Keratinocyte (primary cell): ENCODE results near the gene TMEM181. TPM values are rescaled to one million over a fixed set of nuclear protein-coding genes. Genes with fewer than 3 reads are reported as not detected.

Experiments used
- DNase-seq: peaks from one replicate; pipeline ENCODE4 v3.0.0-alpha.2; 2011; ENCODE audit warnings: low read depth, missing footprints, low spot score
- FAIRE-seq: peaks from 2 replicates; lab custom pipeline; 2011; peaks lifted over from hg19 to GRCh38; lab: Jason Lieb, UNC
- H2AFZ ChIP-seq: 2 replicates; pipeline ENCODE4 v1.6.0; 2012; ENCODE audit warnings: low read length, control low read depth, inconsistent platforms; ENCODE audit not compliant: control insufficient read depth
- H3K27ac ChIP-seq: 2 replicates; pipeline ENCODE4 v1.5.1; 2011; ENCODE audit warnings: low read length; ENCODE audit not compliant: control insufficient read depth, insufficient read depth
- H3K27me3 ChIP-seq: 3 replicates; pipeline ENCODE4 v1.6.0; 2011; ENCODE audit warnings: low read length; ENCODE audit not compliant: control insufficient read depth, insufficient read depth; ENCODE audit errors: extremely low read depth
- H3K36me3 ChIP-seq, 2 experiments: 2 replicates in 1 of 2; 3 replicates in 1 of 2; pipeline ENCODE4 v1.5.1; 2011; ENCODE audit warnings: low read length in 2 of 2, mild to moderate bottlenecking in 1 of 2; ENCODE audit not compliant: control insufficient read depth in 2 of 2, insufficient read depth in 2 of 2; ENCODE audit errors: extremely low read depth in 1 of 2
- H3K4me1 ChIP-seq: 3 replicates; pipeline ENCODE4 v1.5.1; 2011; ENCODE audit warnings: low read length; ENCODE audit not compliant: control insufficient read depth, insufficient read depth; ENCODE audit errors: extremely low read depth
- H3K4me2 ChIP-seq: 3 replicates; pipeline ENCODE4 v1.6.0; 2011; ENCODE audit warnings: low read depth, low read length; ENCODE audit not compliant: control insufficient read depth, insufficient read depth; ENCODE audit errors: extremely low read depth
- H3K4me3 ChIP-seq, 3 experiments: fragments of 200-600 bp in 1 of 3; sonication (generic) in 1 of 3; 2 replicates in 2 of 3; 3 replicates in 1 of 3; pipeline ENCODE4 v1.5.1; 2011 to 2016; ENCODE audit warnings: low read length in 3 of 3, mild to moderate bottlenecking in 3 of 3, control low read depth in 2 of 3, inconsistent platforms in 1 of 3, low read depth in 1 of 3, mixed read lengths in 1 of 3, mixed run types in 1 of 3, moderate library complexity in 1 of 3; ENCODE audit not compliant: control insufficient read depth in 2 of 3, insufficient read depth in 2 of 3; ENCODE audit errors: extremely low read depth in 1 of 3
- H3K79me2 ChIP-seq: 2 replicates; pipeline ENCODE4 v1.6.0; 2012; ENCODE audit warnings: low read length; ENCODE audit not compliant: control insufficient read depth, insufficient read depth
- H3K9ac ChIP-seq: 3 replicates; pipeline ENCODE4 v1.6.0; 2011; ENCODE audit warnings: low read length; ENCODE audit not compliant: control insufficient read depth, insufficient read depth; ENCODE audit errors: extremely low read depth
- H3K9me1 ChIP-seq: 3 replicates; pipeline ENCODE4 v1.6.0; 2011; ENCODE audit warnings: low read length; ENCODE audit not compliant: control insufficient read depth, insufficient read depth; ENCODE audit errors: extremely low read depth
- H3K9me3 ChIP-seq: 2 replicates; pipeline ENCODE4 v1.5.1; 2012; ENCODE audit warnings: low read depth, low read length; ENCODE audit not compliant: control insufficient read depth
- H4K20me1 ChIP-seq: 3 replicates; pipeline ENCODE4 v1.6.0; 2011; ENCODE audit warnings: low read length; ENCODE audit not compliant: control insufficient read depth, insufficient read depth; ENCODE audit errors: extremely low read depth
- EZH2 ChIP-seq: IDR thresholded peaks from one replicate; pipeline ENCODE4 v1.6.1; 2012; ENCODE audit warnings: inconsistent platforms, mild to moderate bottlenecking, low read length, moderate library complexity
- dilution Hi-C: fragments of 300-500 bp; cut with MboI; formaldehyde crosslinking; loops from one replicate; pipeline ENCODE4 v1.7.0; 2020; ENCODE audit warnings: low sequenced_read_pairs; ENCODE audit not compliant: extremely low pct_ligation_motif_present
- polyA plus RNA-seq, 5 experiments: library from polyadenylated mRNA; depleted of rRNA in 3 of 5; stranded (reverse) in 3 of 5; stranded (forward) in 1 of 5; unstranded in 1 of 5; fragments of >200 nt; gene quantifications; 1 replicate in 1 of 5; 2 replicates in 3 of 5; 3 replicates in 1 of 5; pipeline versions ENCODE4 v1.2.1 to v1.2.3, GENCODE V29; 2011 to 2012; ENCODE audit warnings: missing spikeins in 2 of 5, low read depth in 1 of 5, low replicate concordance in 1 of 5
- TF ChIP-seq, protein P1 (sequence below), 3 experiments: IDR thresholded peaks in 1 of 3; conservative IDR thresholded peaks in 1 of 3; optimal IDR thresholded peaks in 1 of 3; 2 replicates in 2 of 3; 3 replicates in 1 of 3; pipeline versions ENCODE3 to v1.5.1; 2011; ENCODE audit warnings: low read length in 3 of 3, mild to moderate bottlenecking in 3 of 3, moderate library complexity in 2 of 3, control low read depth in 1 of 3, inconsistent platforms in 1 of 3; ENCODE audit not compliant: insufficient read depth in 2 of 3; ENCODE audit errors: extremely low read depth in 1 of 3

TMEM181 gene
- polyA plus RNA-seq, 1 donor (not counting 4 experiments of a cell fraction or from before 2014, with no cell fraction given) = 31.9 TPM

- H4K20me1 ChIP-seq = peaks cover 9% of the 10 kb centered on the region
- no peak for DNase-seq
- no peak overlapping the region for H3K9ac ChIP-seq
- no peak overlapping the region for H3K27ac ChIP-seq
- dilution Hi-C loops = no loop called here
- H3K9me1 ChIP-seq = peaks cover 2% of the 10 kb centered on the region
- no peaks in the 10 kb centered on the region for H3K27me3 ChIP-seq
- TF ChIP-seq, protein P1, sequence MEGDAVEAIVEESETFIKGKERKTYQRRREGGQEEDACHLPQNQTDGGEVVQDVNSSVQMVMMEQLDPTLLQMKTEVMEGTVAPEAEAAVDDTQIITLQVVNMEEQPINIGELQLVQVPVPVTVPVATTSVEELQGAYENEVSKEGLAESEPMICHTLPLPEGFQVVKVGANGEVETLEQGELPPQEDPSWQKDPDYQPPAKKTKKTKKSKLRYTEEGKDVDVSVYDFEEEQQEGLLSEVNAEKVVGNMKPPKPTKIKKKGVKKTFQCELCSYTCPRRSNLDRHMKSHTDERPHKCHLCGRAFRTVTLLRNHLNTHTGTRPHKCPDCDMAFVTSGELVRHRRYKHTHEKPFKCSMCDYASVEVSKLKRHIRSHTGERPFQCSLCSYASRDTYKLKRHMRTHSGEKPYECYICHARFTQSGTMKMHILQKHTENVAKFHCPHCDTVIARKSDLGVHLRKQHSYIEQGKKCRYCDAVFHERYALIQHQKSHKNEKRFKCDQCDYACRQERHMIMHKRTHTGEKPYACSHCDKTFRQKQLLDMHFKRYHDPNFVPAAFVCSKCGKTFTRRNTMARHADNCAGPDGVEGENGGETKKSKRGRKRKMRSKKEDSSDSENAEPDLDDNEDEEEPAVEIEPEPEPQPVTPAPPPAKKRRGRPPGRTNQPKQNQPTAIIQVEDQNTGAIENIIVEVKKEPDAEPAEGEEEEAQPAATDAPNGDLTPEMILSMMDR (optimal IDR thresholded peaks at IDR 0.05 in 1 of 3, IDR thresholded peaks at IDR 0.05 in 1 of 3, conservative IDR thresholded peaks at IDR 0.05 in 1 of 3; ENCODE audit: extremely low read depth in 1 of 3, insufficient read depth in 2 of 3, low read length in 3 of 3) = no peak
- no peak for TF ChIP-seq EZH2
- H3K9me3 ChIP-seq = no peaks in the 10 kb centered on the region
- peak overlapping the region; percentile 84 for H3K4me2 ChIP-seq
- H3K36me3 ChIP-seq = peaks cover 5 to 18% of the 10 kb centered on the region in 2 experiments
- H3K4me3 ChIP-seq = no peak overlapping the region
- H2AFZ ChIP-seq = no peak overlapping the region
- FAIRE-seq = no peak
- H3K79me2 ChIP-seq = peaks cover 89% of the 10 kb centered on the region
- peaks cover 23% of the 10 kb centered on the region for H3K4me1 ChIP-seq
Measured at GRCh38 chr6:158567152-158567551, 7.3 kb downstream of the TMEM181 start.

DNA sequence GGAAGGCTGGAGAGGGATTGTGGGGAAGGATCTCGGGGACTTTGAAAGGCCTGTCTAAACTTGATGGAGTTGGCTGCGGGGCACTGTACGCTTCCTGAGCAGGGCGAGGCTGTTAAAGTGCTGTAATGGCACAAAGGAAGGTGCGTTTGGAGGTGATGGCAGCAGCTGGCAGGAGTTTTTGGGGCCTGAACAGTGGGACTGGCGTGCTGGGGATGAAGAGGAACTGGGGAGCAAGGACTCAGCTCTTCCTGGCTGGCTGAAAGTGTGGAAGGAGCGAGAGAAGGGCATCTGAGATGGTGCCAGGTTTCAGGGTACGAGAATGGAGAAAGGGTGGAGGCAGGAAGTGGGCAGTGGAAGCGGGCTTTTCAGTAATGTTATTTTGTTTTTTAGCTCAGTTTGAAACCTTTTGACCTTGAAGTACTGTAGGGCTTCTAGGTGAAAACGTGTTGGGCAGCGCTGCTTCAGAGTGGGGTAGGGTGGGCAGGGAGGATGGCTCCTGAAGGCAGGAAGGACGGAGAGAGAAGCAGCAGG, 8.0 kb downstream of the TMEM181 start:
- H3K9ac ChIP-seq = peak overlapping the region; percentile 66
- H3K9me1 ChIP-seq = peaks cover 2% of the 10 kb centered on the region
- peaks cover 89% of the 10 kb centered on the region for H3K79me2 ChIP-seq
- peaks cover 8 to 17% of the 10 kb centered on the region in 2 experiments for H3K36me3 ChIP-seq
- peak overlapping the region; percentile 92 for H2AFZ ChIP-seq
- FAIRE-seq (peak; percentile 87), DNase-seq (no peak)
- H3K27me3 ChIP-seq = no peaks in the 10 kb centered on the region
- dilution Hi-C loops = no loop called here
- peak overlapping the region; percentile 84 for H3K4me2 ChIP-seq
- H3K4me3 ChIP-seq = peak overlapping the region; percentile 1 to 57 (median 11)
- no peaks in the 10 kb centered on the region for H3K9me3 ChIP-seq
- H4K20me1 ChIP-seq = peaks cover 9% of the 10 kb centered on the region
- peak overlapping the region; percentile 65 for H3K27ac ChIP-seq
- TF ChIP-seq EZH2 = no peak
- TF ChIP-seq, protein P1 (optimal IDR thresholded peaks at IDR 0.05 in 1 of 3, IDR thresholded peaks at IDR 0.05 in 1 of 3, conservative IDR thresholded peaks at IDR 0.05 in 1 of 3; ENCODE audit: extremely low read depth in 1 of 3, insufficient read depth in 2 of 3, low read length in 3 of 3) = no peak
- peaks cover 29% of the 10 kb centered on the region for H3K4me1 ChIP-seq
